Brain microvascular endothelial cell (primary cell): ENCODE measurements around the gene SOX1.

Source experiments
- DNase-seq: peaks from one replicate; pipeline ENCODE4 v3.0.0-alpha.2; 2020
- H3K27ac ChIP-seq: fragments of 250-450 bp; sonication (Bioruptor Pico); 2 replicates; pipeline ENCODE4 v1.5.1; 2020; ENCODE audit warnings: mild to moderate bottlenecking, moderate library complexity
- H3K27me3 ChIP-seq: fragments of 250-450 bp; sonication (Bioruptor Pico); replicated peaks from 2 replicates; pipeline ENCODE4 v1.5.1; 2020; ENCODE audit warnings: mild to moderate bottlenecking
- H3K36me3 ChIP-seq: fragments of 250-450 bp; sonication (Bioruptor Pico); replicated peaks from 2 replicates; pipeline ENCODE4 v1.5.1; 2020; ENCODE audit warnings: mild to moderate bottlenecking
- H3K4me3 ChIP-seq: 2 replicates; pipeline ENCODE4 v1.5.1; 2011; ENCODE audit warnings: low read depth, mild to moderate bottlenecking, control low read depth, low read length, moderate library complexity
- in situ Hi-C: cut with HindIII; loops from 2 replicates; pipeline ENCODE4 v1.10.0; 2017; ENCODE audit warnings: low sequenced_read_pairs, low pct_ligation_motif_present
- TF ChIP-seq, protein P1 (sequence below): IDR thresholded peaks from 2 replicates; pipeline ENCODE4 v1.5.1; 2011; ENCODE audit warnings: low read depth, mild to moderate bottlenecking, moderate library complexity, low read length, control low read depth, inconsistent platforms; ENCODE audit errors: missing control alignments

Gene SOX1

GRCh38 chr13:112066624-112067004, 335 bp upstream of the SOX1 start:
- H3K27ac ChIP-seq = no peak overlapping the region
- no peak overlapping the region for H3K4me3 ChIP-seq
- TF ChIP-seq, protein P1, sequence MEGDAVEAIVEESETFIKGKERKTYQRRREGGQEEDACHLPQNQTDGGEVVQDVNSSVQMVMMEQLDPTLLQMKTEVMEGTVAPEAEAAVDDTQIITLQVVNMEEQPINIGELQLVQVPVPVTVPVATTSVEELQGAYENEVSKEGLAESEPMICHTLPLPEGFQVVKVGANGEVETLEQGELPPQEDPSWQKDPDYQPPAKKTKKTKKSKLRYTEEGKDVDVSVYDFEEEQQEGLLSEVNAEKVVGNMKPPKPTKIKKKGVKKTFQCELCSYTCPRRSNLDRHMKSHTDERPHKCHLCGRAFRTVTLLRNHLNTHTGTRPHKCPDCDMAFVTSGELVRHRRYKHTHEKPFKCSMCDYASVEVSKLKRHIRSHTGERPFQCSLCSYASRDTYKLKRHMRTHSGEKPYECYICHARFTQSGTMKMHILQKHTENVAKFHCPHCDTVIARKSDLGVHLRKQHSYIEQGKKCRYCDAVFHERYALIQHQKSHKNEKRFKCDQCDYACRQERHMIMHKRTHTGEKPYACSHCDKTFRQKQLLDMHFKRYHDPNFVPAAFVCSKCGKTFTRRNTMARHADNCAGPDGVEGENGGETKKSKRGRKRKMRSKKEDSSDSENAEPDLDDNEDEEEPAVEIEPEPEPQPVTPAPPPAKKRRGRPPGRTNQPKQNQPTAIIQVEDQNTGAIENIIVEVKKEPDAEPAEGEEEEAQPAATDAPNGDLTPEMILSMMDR = no peak
- no peaks in the 10 kb centered on the region for H3K36me3 ChIP-seq
- in situ Hi-C loops = no loop called here
- no peak for DNase-seq
- H3K27me3 ChIP-seq = peaks cover 78% of the 10 kb centered on the region

DNA sequence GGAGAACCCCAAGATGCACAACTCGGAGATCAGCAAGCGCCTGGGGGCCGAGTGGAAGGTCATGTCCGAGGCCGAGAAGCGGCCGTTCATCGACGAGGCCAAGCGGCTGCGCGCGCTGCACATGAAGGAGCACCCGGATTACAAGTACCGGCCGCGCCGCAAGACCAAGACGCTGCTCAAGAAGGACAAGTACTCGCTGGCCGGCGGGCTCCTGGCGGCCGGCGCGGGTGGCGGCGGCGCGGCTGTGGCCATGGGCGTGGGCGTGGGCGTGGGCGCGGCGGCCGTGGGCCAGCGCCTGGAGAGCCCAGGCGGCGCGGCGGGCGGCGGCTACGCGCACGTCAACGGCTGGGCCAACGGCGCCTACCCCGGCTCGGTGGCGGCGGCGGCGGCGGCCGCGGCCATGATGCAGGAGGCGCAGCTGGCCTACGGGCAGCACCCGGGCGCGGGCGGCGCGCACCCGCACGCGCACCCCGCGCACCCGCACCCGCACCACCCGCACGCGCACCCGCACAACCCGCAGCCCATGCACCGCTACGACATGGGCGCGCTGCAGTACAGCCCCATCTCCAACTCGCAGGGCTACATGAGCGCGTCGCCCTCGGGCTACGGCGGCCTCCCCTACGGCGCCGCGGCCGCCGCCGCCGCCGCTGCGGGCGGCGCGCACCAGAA, 1.1 kb downstream of the SOX1 start:
- DNase-seq = no peak
- in situ Hi-C loops = no loop called here
- Histone ChIP-seq H3K36me3 (no peaks in the 10 kb centered on the region), H3K27ac (no peak overlapping the region), H3K4me3 (no peak overlapping the region), H3K27me3 (peaks cover 74% of the 10 kb centered on the region)
- TF ChIP-seq, protein P1 = no peak

DNA sequence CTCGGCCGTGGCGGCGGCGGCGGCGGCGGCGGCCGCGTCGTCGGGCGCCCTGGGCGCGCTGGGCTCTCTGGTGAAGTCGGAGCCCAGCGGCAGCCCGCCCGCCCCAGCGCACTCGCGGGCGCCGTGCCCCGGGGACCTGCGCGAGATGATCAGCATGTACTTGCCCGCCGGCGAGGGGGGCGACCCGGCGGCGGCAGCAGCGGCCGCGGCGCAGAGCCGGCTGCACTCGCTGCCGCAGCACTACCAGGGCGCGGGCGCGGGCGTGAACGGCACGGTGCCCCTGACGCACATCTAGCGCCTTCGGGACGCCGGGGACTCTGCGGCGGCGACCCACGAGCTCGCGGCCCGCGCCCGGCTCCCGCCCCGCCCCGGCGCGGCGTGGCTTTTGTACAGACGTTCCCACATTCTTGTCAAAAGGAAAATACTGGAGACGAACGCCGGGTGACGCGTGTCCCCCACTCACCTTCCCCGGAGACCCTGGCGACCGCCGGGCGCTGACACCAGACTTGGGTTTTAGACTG, 1.7 kb downstream of the SOX1 start:
- H3K36me3 ChIP-seq = no peaks in the 10 kb centered on the region
- in situ Hi-C loops = no loop called here
- H3K27me3 ChIP-seq = peaks cover 72% of the 10 kb centered on the region
- H3K27ac ChIP-seq = no peak overlapping the region
- TF ChIP-seq, protein P1 = no peak
- H3K4me3 ChIP-seq = no peak overlapping the region
- DNase-seq = no peak

- Histone ChIP-seq H3K36me3 (no peaks in the 10 kb centered on the region), H3K4me3 (no peak overlapping the region), H3K27me3 (peaks cover 71% of the 10 kb centered on the region), H3K27ac (no peak overlapping the region)
- TF ChIP-seq, protein P1 = no peak
- in situ Hi-C loops = no loop called here
- DNase-seq = no peak
Observed at GRCh38 chr13:112069061-112069844, 2.3 kb downstream of the SOX1 start.

DNA sequence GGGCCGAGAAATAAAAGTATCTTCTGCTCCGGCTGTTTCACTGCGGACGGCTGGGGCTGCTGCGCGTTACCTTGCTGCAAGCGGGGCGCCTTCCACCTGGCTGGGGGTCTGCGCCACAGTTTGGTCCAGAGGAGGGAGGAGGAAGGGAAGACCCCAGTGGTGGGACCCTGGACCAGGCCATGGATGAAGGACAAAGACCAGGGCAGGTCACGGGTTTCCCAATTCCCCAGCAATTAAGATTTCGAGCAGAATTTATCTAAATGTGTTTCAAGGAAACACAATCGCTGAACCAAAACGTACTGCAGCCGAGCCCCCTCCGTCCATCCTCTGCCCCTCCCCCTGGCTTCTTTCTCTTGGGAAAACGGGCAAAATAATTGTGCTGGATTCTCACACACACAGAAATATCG, 2.9 kb downstream of the SOX1 start:
- H3K27me3 ChIP-seq = peaks cover 73% of the 10 kb centered on the region
- TF ChIP-seq, protein P1 = no peak
- no peak overlapping the region for H3K4me3 ChIP-seq
- DNase-seq = no peak
- no peak overlapping the region for H3K27ac ChIP-seq
- H3K36me3 ChIP-seq = no peaks in the 10 kb centered on the region
- in situ Hi-C loops = no loop called here
